IMR-90 (cell line): ENCODE data around the gene RHOB. TPM values are rescaled to one million over a fixed set of nuclear protein-coding genes. Genes with fewer than 3 reads are reported as not detected.

Source experiments
- ATAC-seq: fragments of 200-7000 bp; cut with Tn5 transposase; 2 replicates; pipeline ENCODE4 v1.9.1; 2020; ENCODE audit warnings: low read depth, mild to moderate bottlenecking, moderate library complexity
- BruUV-seq: library from RNA; stranded (reverse); fragments of 400-500 nt; replicated peaks from 2 replicates; lab custom pipeline; 2021; lab: Mats Ljungman, UMichigan
- CTCF ChIA-PET: fragments of 300-600 bp; formaldehyde crosslinking; extraction: SDS; loops from one replicate; lab custom pipeline; 2021; ENCODE audit warnings: antibody characterized with exemption; lab: Yijun Ruan, JAX
- POLR2A ChIA-PET: fragments of 300-600 bp; sonication (Branson Sonifier 250); formaldehyde crosslinking; loops from one replicate; lab custom pipeline; 2022; ENCODE audit warnings: antibody characterized with exemption; ENCODE audit not compliant: unreplicated experiment; lab: Charles Lee
- DNase-seq: peaks from one replicate; pipeline ENCODE4 v3.0.0; 2013
- H2AFZ ChIP-seq: replicated peaks from 2 replicates; pipeline ENCODE3; 2013; ENCODE audit warnings: low read length, mild to moderate bottlenecking; ENCODE audit not compliant: poor library complexity
- H2AK5ac ChIP-seq: 2 replicates; pipeline ENCODE4 v1.6.1; 2013; ENCODE audit warnings: low read depth, low read length, inconsistent platforms
- H2AK9ac ChIP-seq: replicated peaks from 2 replicates; pipeline ENCODE3; 2013; ENCODE audit warnings: mild to moderate bottlenecking, low read depth, low read length, moderate library complexity; ENCODE audit not compliant: poor library complexity
- H2BK120ac ChIP-seq: 2 replicates; pipeline ENCODE4 v1.6.1; 2013; ENCODE audit warnings: low read depth, low read length, inconsistent platforms
- H2BK15ac ChIP-seq: 3 replicates; pipeline ENCODE4 v1.6.1; 2013; ENCODE audit warnings: low read depth, low read length, inconsistent platforms
- H2BK20ac ChIP-seq: 2 replicates; pipeline ENCODE4 v1.6.1; 2013; ENCODE audit warnings: low read depth, mild to moderate bottlenecking, inconsistent platforms, low read length, moderate library complexity
- H2BK5ac ChIP-seq: 2 replicates; pipeline ENCODE4 v1.6.1; 2013; ENCODE audit warnings: mild to moderate bottlenecking, low read depth, low read length, inconsistent platforms; ENCODE audit not compliant: poor library complexity, severe bottlenecking
- H3K14ac ChIP-seq: replicated peaks from 2 replicates; pipeline ENCODE4 v1.6.1; 2013; ENCODE audit warnings: low read depth, low read length, inconsistent platforms
- H3K18ac ChIP-seq: 2 replicates; pipeline ENCODE4 v1.6.1; 2013; ENCODE audit warnings: low read depth, low read length, control low read depth
- H3K23ac ChIP-seq: 2 replicates; pipeline ENCODE4 v1.6.1; 2013; ENCODE audit warnings: low read depth, low read length, inconsistent platforms
- H3K27ac ChIP-seq: 2 replicates; pipeline ENCODE4 v1.5.1; 2013; ENCODE audit warnings: mild to moderate bottlenecking, control low read depth, low read length; ENCODE audit not compliant: insufficient read depth
- H3K27me3 ChIP-seq: 2 replicates; pipeline ENCODE4 v1.6.1; 2013; ENCODE audit warnings: low read length; ENCODE audit not compliant: control insufficient read depth, insufficient read depth
- H3K36me3 ChIP-seq: 2 replicates; pipeline ENCODE4 v1.6.1; 2013; ENCODE audit warnings: low read length, mixed read lengths; ENCODE audit not compliant: control insufficient read depth, insufficient read depth
- H3K4ac ChIP-seq: 2 replicates; pipeline ENCODE4 v1.6.1; 2013; ENCODE audit warnings: low read depth, low read length, inconsistent platforms
- H3K4me1 ChIP-seq: 2 replicates; pipeline ENCODE4 v1.6.1; 2013; ENCODE audit warnings: low read length, mixed read lengths; ENCODE audit not compliant: control insufficient read depth, insufficient read depth
- H3K4me2 ChIP-seq: 2 replicates; pipeline ENCODE4 v1.6.1; 2013; ENCODE audit warnings: low read depth, mild to moderate bottlenecking, control low read depth, low read length, moderate library complexity
- H3K4me3 ChIP-seq: 2 replicates; pipeline ENCODE4 v1.5.1; 2013; ENCODE audit warnings: low read depth, mild to moderate bottlenecking, control low read depth, low read length, moderate library complexity; ENCODE audit not compliant: insufficient read depth
- H3K56ac ChIP-seq: 2 replicates; pipeline ENCODE4 v1.6.1; 2013; ENCODE audit warnings: low read length, inconsistent platforms; ENCODE audit not compliant: insufficient read depth; ENCODE audit errors: extremely low read depth
- H3K79me1 ChIP-seq, 2 experiments: 2 replicates each; pipeline ENCODE4 v1.6.1; 2013; ENCODE audit warnings: low read length in 2 of 2, inconsistent platforms in 1 of 2, low read depth in 1 of 2
- H3K9ac ChIP-seq: 2 replicates; pipeline ENCODE4 v1.6.1; 2013; ENCODE audit warnings: low read depth, low read length, control low read depth
- H3K9me1 ChIP-seq: 2 replicates; pipeline ENCODE4 v1.6.1; 2013; ENCODE audit warnings: low read length, inconsistent platforms; ENCODE audit not compliant: insufficient read depth
- H3K9me3 ChIP-seq: 2 replicates; pipeline ENCODE4 v1.6.1; 2013; ENCODE audit warnings: low read length; ENCODE audit not compliant: control insufficient read depth, insufficient read depth
- H4K20me1 ChIP-seq: 2 replicates; pipeline ENCODE4 v1.6.1; 2013; ENCODE audit warnings: low read length, inconsistent platforms; ENCODE audit not compliant: insufficient read depth
- H4K5ac ChIP-seq: 2 replicates; pipeline ENCODE4 v1.6.1; 2013; ENCODE audit warnings: mild to moderate bottlenecking, low read depth, low read length, control low read depth
- H4K8ac ChIP-seq, 2 experiments: 2 replicates each; pipeline ENCODE4 v1.6.1; 2013; ENCODE audit warnings: low read depth in 2 of 2, low read length in 2 of 2, control low read depth in 1 of 2, inconsistent platforms in 1 of 2
- H4K91ac ChIP-seq: 2 replicates; pipeline ENCODE4 v1.6.1; 2013; ENCODE audit warnings: low read depth, low read length, inconsistent platforms; ENCODE audit not compliant: insufficient read depth
- BHLHE40 ChIP-seq: fragments of 150-350 bp; IDR thresholded peaks from 2 replicates; pipeline ENCODE4 v1.6.1; 2016; ENCODE audit warnings: mild to moderate bottlenecking, low read depth, low read length
- CEBPB ChIP-seq: IDR thresholded peaks from 2 replicates; pipeline ENCODE4 v1.6.1; 2012; ENCODE audit warnings: low read depth, low read length, improper control_type of control experiment
- CHD1 ChIP-seq: IDR thresholded peaks from 2 replicates; pipeline ENCODE4 v1.6.1; 2012; ENCODE audit warnings: low read depth, low read length, improper control_type of control experiment
- CTCF ChIP-seq: conservative IDR thresholded peaks from 2 replicates; pipeline ENCODE4 v1.5.1; 2012; ENCODE audit warnings: mild to moderate bottlenecking, low read depth, low read length, improper control_type of control experiment
- ELK1 ChIP-seq: fragments of 150-350 bp; IDR thresholded peaks from 2 replicates; pipeline ENCODE4 v1.6.1; 2016; ENCODE audit warnings: low read depth, mild to moderate bottlenecking, low read length, moderate library complexity, borderline replicate concordance
- FOS ChIP-seq: fragments of 150-350 bp; IDR thresholded peaks from 2 replicates; pipeline ENCODE4 v1.6.1; 2016; ENCODE audit warnings: low read depth, low read length
- MAFK ChIP-seq: IDR thresholded peaks from 2 replicates; pipeline ENCODE4 v1.6.1; 2012; ENCODE audit warnings: low read depth, low read length, improper control_type of control experiment
- MAZ ChIP-seq: IDR thresholded peaks from 2 replicates; pipeline ENCODE4 v1.6.1; 2012; ENCODE audit warnings: low read depth, mild to moderate bottlenecking, low read length, improper control_type of control experiment, moderate library complexity, borderline replicate concordance
- MXI1 ChIP-seq: IDR thresholded peaks from 2 replicates; pipeline ENCODE4 v1.6.1; 2012; ENCODE audit warnings: low read depth, mild to moderate bottlenecking, low read length, moderate library complexity, borderline replicate concordance
- NFE2L2 ChIP-seq: fragments of 150-350 bp; IDR thresholded peaks from 2 replicates; pipeline ENCODE4 v1.6.1; 2016; ENCODE audit warnings: low read depth, mild to moderate bottlenecking, low read length
- POLR2A ChIP-seq: IDR thresholded peaks from 2 replicates; pipeline ENCODE4 v1.6.1; 2012; ENCODE audit warnings: mild to moderate bottlenecking, low read depth, low read length
- RAD21 ChIP-seq: IDR thresholded peaks from 2 replicates; pipeline ENCODE4 v1.6.1; 2012; ENCODE audit warnings: low read length, improper control_type of control experiment
- RCOR1 ChIP-seq: IDR thresholded peaks from 2 replicates; pipeline ENCODE4 v1.6.1; 2012; ENCODE audit warnings: mild to moderate bottlenecking, low read length, improper control_type of control experiment; ENCODE audit not compliant: insufficient replicate concordance
- RFX5 ChIP-seq: IDR thresholded peaks from 2 replicates; pipeline ENCODE4 v1.8.0; 2012; ENCODE audit warnings: low read depth, mild to moderate bottlenecking, low read length, moderate library complexity
- SMC3 ChIP-seq: fragments of 150-350 bp; IDR thresholded peaks from 2 replicates; pipeline ENCODE4 v1.6.1; 2016; ENCODE audit warnings: low read depth, mild to moderate bottlenecking, antibody characterized with exemption, low read length, moderate library complexity
- USF2 ChIP-seq: fragments of 150-350 bp; IDR thresholded peaks from 2 replicates; pipeline ENCODE4 v1.6.1; 2017; ENCODE audit warnings: mild to moderate bottlenecking, antibody characterized with exemption, low read length, low read depth
- WGBS, 2 experiments: methylation state at CpG; one replicate each; pipeline versions ENCODE4 v1.1.5 to v1.1.7; 2013; ENCODE audit warnings: missing lambda C conversion rate in 2 of 2; ENCODE audit not compliant: insufficient read length in 1 of 2; ENCODE audit errors: extremely low coverage in 2 of 2; 5-methylcytosine and 5-hydroxymethylcytosine counted together
- dilution Hi-C: fragments of 300-500 bp; cut with HindIII; formaldehyde crosslinking; loops from one replicate; pipeline ENCODE4 v1.14.3; 2018; ENCODE audit warnings: low sequenced_read_pairs; ENCODE audit not compliant: unreplicated experiment
- in situ Hi-C: fragments of 300-500 bp; cut with MboI; formaldehyde crosslinking; loops from 3 replicates; pipeline ENCODE4 v1.14.3; 2019; ENCODE audit warnings: low sequenced_read_pairs, inconsistent platforms, mixed read lengths
- intact Hi-C: fragments of 100-400 bp; cut with micrococcal nuclease; formaldehyde crosslinking; loops from 2 replicates; pipeline ENCODE4 v1.10.0; 2022
- polyA plus RNA-seq, 3 experiments: library from polyadenylated mRNA; depleted of rRNA; stranded (reverse); fragments of >200 nt; gene quantifications; 2 replicates each; pipeline ENCODE4 v1.2.3, GENCODE V29; 2012; ENCODE audit warnings: low replicate concordance in 1 of 3
- total RNA-seq: library from RNA; depleted of rRNA; stranded (reverse); fragments of >200 nt; gene quantifications from 2 replicates; pipeline ENCODE4 v1.2.3, GENCODE V29; 2012

The RHOB gene
- total and polyA plus RNA-seq, 2 of the 4 experiments (the other 2 are of a cell fraction), result 112 to 149 TPM

GRCh38 chr2:20439503-20439902 lies 7.4 kb upstream of the RHOB start:
- Histone ChIP-seq H2BK120ac (peak overlapping the region; percentile 43; the same call in 1 of the 2 replicates), H3K56ac (no peak overlapping the region), H3K23ac (peak overlapping the region; percentile 37; the same call in 1 of the 2 replicates), H3K4me3 (no peak overlapping the region), H4K8ac (no peak overlapping the region), H4K20me1 (no peaks in the 10 kb centered on the region), H2AK9ac (no peak overlapping the region), H3K79me1 (no peaks in the 10 kb centered on the region), H2AK5ac (peak overlapping the region; percentile 50; the same call in 1 of the 2 replicates), H2AFZ (no peak overlapping the region), H3K4me2 (no peak overlapping the region), H4K91ac (no peak overlapping the region), H3K9ac (no peak overlapping the region), H2BK15ac (peak overlapping the region; percentile 21; the same call in 1 of the 3 replicates), H2BK5ac (no peak overlapping the region), H3K4me1 (peaks cover 7% of the 10 kb centered on the region), H3K36me3 (no peaks in the 10 kb centered on the region), H3K18ac (no peak overlapping the region), H3K27ac (no peak overlapping the region), H3K14ac (peak overlapping the region; percentile 51; the same call in 1 of the 2 replicates), H4K5ac (no peak overlapping the region), H3K9me3 (no peaks in the 10 kb centered on the region), H3K4ac (peak overlapping the region; percentile 48), H3K27me3 (no peaks in the 10 kb centered on the region), H3K9me1 (peaks cover 13% of the 10 kb centered on the region), H2BK20ac (peak overlapping the region; percentile 25; the same call in 1 of the 2 replicates)
- ChIA-PET POLR2A (interaction anchor here (0.8 kb wide), 1 partner anchor 8 kb away, joined by 3 read pairs; no protein-coding TSS in a partner anchor), CTCF (interaction anchor here (0.9 to 2.2 kb wide), 8 partner anchors 10 to 203 kb away, joined by 3 to 18 read pairs (median 4); no protein-coding TSS in a partner anchor)
- ATAC-seq, result no peak
- no peak for TF ChIP-seq POLR2A
- TF ChIP-seq NFE2L2, result no peak
- TF ChIP-seq BHLHE40, result no peak
- no peak for TF ChIP-seq MAFK
- TF ChIP-seq RFX5, result no peak
- no peak for TF ChIP-seq CEBPB
- TF ChIP-seq MAZ, result no peak
- TF ChIP-seq CHD1, result no peak
- no peak for TF ChIP-seq SMC3
- TF ChIP-seq ELK1, result no peak
- no peak for TF ChIP-seq FOS
- no peak for TF ChIP-seq USF2
- no peak for TF ChIP-seq RCOR1
- no peak for TF ChIP-seq CTCF
- TF ChIP-seq RAD21, result no peak
- no peak for TF ChIP-seq MXI1
- dilution Hi-C loops, result no loop called here
- DNase-seq, result no peak
- BruUV-seq, result no TSS peak
- in situ Hi-C loops, result no loop called here
- no CpG with 5 or more reads among the region's 5 CpGs for WGBS, 2 experiments
- intact Hi-C loops, result loop anchor here (2.0 to 5.0 kb wide), 2 partner anchors 42 to 61 kb away; no protein-coding TSS in a partner anchor
